GM19035 (cell line): ENCODE measurements around the gene SNRNP40.
"Not testable (repeated sequence)": the region's sequence is repeated elsewhere in the genome, so short reads cannot be mapped to it uniquely, and the experiment has no call there.

ENCODE experiments used
- ATAC-seq: cut with Tn5 transposase; IDR thresholded peaks from one replicate; pipeline ENCODE4 v1.9.1; 2021; ENCODE audit not compliant: unreplicated experiment

SNRNP40 gene

DNA sequence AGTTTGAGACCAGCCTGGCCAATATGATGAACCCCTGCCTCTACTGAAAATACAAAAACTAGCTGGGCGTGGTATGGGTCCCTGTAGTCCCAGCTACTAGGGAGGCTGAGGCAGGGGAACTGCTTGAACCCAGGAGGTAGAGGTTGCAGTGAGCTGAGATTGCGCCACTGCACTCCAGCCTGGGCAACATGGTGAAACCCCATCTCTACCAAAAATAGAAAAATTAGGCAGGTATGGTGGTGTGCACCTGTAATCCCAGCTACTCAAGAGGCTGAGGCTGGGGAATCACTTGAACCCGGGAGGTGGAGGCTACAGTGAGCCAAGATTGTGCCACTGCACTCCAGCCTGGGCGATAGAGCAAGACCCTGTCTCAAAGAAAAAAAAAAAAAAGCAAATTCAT lies 8.8 kb downstream of the SNRNP40 start:
- ATAC-seq: not testable (repeated sequence)

GRCh38 chr1:31282426-31282825 lies 14.2 kb downstream of the SNRNP40 start:
- ATAC-seq: not testable (repeated sequence)

GRCh38 chr1:31273619-31274018 lies 23.0 kb downstream of the SNRNP40 start:
- no peak for ATAC-seq

GRCh38 chr1:31272369-31272768 lies 24.2 kb downstream of the SNRNP40 start:
- ATAC-seq: no peak

GRCh38 chr1:31266547-31266946 lies 30.0 kb downstream of the SNRNP40 start:
- ATAC-seq: no peak

- no peak for ATAC-seq
Measured at GRCh38 chr1:31264790-31265386, 31.7 kb downstream of the SNRNP40 start.

- no peak for ATAC-seq
Measured at GRCh38 chr1:31263408-31263807, 33.2 kb downstream of the SNRNP40 start.

DNA sequence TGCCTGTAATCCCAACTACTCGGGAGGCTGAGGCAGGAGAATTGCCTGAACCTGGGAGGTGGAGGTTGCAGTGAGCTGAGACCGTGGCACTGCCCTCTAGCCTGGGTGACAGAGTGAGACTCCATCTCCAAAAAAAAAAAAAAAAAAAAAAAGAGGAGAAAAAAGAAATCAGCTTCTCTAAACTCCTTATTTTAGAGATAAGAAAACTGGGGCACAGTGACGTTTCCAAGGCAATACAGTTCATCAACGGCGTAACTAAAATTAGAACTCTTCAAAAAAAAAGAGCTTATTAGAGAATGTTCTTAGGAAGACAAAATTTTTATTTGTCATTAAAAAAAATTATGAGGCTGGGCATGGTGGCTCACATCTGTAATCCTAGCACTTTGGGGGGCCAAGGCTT lies 34.2 kb downstream of the SNRNP40 start:
- not testable (repeated sequence) for ATAC-seq

DNA sequence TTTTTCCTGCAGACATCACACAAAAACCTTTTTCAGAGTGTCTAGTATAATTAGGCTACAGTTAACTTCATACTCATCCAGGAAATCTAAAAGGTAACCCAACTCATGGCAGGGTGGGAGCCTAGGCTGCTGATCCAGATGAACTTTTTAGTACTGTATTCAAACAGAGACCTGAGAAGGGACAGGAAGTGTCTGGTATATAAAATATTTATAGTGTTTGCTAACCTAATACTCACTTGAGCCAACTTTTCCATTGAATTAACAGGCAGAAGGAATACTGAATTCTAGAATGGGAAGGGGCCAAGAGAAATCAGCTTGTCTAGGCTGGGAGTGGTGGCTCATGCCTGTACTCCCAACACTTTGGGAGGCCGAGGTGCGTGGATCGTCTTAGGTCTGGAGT lies 34.7 kb downstream of the SNRNP40 start:
- no peak for ATAC-seq

DNA sequence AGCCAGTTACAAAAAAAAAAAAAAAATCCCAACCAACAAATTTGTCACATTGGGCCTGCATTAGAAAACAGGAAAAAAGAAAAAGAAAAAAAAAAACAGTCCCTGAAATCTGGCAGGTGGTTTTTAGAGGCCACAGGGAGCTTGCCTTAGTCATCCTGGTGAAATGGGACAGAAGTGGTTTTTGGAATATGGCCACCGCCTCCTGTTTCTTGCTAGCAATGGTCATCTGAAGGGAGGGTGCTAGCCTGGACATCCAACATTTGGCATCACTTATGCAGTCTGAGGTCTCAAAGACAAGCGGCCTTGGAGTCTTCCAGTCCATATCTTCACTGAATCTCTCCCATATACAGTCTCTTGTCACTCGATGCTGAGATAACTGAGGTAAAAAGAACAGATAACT lies 36.8 kb downstream of the SNRNP40 start:
- ATAC-seq: no peak

DNA sequence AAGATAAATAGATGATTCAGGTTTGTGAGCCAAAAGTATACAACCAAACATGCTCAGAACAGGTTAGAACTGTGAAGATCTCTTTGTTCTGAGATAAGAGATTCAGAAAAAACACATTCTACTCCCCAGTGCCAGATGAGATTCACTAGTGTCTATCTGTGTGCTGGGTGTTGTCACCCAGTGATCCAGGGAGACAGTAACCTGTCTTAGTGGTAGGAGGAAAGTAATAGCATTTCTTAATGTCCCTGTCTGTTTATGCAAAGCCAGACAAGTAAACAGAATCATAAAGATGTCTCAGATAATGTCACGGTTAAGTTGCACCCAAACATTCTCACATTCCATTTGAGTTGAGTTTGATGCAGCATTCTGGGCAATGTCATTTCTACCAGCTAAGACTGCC lies 38.0 kb downstream of the SNRNP40 start:
- no peak for ATAC-seq

DNA sequence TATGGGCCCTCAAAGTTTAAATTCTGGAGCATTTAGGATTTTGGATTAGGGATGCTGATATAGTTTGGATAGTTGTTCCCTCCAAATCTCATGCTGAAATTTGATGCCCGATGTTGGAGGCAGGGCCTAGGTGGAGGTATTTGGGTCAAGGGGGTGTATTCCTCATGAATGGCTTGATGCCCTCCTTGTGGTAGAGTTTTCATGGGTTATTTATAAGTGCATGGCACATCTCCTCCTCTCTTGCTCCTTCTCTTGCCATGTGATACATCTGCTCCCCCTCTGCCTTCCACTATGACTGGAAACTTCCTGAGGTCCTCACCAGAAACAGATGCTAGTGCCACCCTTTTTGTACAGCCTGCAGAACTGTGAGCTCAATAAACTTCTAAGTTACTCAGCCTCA lies 39.4 kb downstream of the SNRNP40 start:
- no peak for ATAC-seq

DNA sequence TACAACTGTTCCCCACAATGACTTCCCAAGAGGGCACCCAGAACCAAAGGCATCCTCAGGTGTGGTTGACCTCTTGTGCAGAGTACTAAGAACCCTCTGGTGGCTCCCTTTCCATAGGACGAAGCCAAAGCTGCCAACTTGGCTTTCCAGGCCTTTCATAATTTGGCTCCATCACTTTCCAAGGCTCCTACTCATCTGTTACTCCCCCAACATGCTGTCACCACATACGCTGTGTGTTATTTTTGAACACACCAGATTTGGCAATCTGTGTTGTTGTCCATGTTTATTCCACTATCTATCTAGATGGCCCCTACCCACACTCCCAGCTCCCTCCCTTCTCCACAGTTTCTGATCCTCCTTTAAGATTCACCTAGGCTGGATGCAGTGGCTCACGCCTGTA lies 46.7 kb downstream of the SNRNP40 start:
- ATAC-seq: no peak

- no peak for ATAC-seq
Measured at GRCh38 chr1:31248276-31248675, 48.3 kb downstream of the SNRNP40 start.

DNA sequence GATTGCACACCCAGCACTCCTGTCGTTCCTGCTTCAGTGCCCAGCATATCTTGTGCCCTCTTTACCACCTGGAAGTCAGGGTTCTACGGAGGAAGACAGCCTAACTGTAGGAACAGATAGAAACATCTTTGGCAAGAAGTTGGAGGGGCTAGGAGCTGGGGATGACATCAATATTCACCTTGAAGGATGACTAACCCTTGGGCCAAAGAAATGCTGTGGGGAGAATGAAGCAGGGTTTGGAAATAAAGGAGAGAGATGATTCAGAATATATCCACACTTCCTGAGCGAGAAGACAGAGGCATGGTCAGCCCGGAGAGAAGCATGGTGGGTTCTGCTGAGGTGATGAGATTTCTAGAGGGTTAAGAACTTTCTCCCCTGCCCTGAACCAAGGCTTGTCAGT lies 52.3 kb downstream of the SNRNP40 start:
- no peak for ATAC-seq

GRCh38 chr1:31243501-31244286 lies 52.9 kb downstream of the SNRNP40 start:
- ATAC-seq: no peak

DNA sequence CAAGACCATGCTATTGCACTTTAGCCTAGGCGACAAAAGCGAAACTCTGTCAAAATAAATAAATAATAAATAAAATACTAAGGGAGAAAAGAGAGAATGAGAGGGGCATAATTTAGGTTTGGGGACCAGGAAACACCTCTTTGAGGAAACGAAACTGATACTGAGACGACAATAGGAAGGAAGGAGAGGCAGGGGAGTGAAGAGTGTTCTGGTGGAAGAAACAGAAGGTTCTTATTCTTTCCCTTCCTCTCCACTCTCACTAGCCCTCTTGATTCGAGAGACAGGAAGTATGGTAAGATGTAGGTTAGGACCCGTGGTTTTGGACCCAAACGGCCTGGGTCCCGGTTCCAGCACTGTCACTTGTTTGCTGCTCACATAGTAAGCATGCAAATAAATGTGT lies 55.3 kb downstream of the SNRNP40 start:
- no peak for ATAC-seq

- ATAC-seq: no peak
Measured at GRCh38 chr1:31239653-31240241, 56.8 kb downstream of the SNRNP40 start, which contains the start of gene NKAIN1. Gene NKAIN1 (minus strand): TSS chr1:31239887. CDS start chr1:31239547, 340 bp downstream.

DNA sequence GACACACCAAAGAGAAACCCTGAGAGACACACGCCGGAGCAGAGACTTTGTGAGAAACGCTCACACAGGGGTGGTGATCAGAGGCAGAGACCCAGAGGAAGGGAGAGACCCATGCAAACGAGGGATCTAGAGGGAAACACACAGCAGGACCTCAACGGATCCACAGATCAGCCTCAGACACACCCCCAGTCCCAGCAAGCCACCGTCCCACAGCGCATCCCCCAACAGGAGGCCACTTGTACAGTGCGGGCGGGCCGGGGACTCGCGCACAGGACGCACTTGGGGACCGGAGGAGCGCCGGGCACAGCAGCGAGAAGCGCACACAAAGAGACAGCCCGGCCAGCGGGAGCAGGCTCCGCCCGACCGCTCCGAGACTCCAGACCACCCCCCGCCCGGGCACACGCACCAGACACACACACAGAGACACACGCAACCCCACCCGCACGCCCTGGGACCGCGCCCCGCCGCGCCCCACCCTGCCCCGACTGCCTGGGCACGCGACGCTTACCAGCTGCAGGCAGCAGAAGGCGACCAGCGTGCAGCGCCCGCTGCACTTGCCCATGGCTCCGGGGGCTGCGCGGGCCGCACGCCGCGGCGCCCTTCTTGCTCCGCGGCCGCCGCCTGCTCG lies 57.5 kb downstream of the SNRNP40 start:
- no peak for ATAC-seq

DNA sequence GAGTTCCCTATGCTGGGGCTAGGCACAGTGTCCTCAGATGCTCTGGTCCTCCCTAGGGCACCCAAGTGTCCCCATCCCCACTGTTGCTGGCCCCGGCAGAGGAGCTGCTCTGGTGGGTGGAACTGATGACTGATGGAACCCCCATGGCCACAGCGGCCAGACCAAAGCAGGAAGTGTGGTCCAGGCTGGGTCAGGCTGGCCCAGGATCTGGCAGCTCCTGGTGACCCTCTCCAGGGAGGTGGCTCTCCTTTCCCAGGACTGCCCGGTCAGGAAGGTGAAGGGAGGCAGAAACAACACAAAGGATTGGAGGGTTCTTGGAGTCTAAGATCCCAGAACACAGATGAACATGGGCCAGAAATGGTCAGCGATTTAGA lies 58.0 kb downstream of the SNRNP40 start:
- ATAC-seq: no peak

GRCh38 chr1:31234870-31235269 lies 61.7 kb downstream of the SNRNP40 start:
- no peak for ATAC-seq
